VCaP (cell line): Measurements from ENCODE around the gene ZNF841.

Experiments
- H3K27ac ChIP-seq: fragments of 450-650 bp; 2 replicates; pipeline ENCODE4 v1.5.1; 2017
- CTCF ChIP-seq: fragments of 450-650 bp; conservative IDR thresholded peaks from 2 replicates; pipeline ENCODE4 v1.5.1; 2017; ENCODE audit warnings: mild to moderate bottlenecking, moderate library complexity

The ZNF841 gene

GRCh38 chr19:52095172-52096014, at the start of gene ZNF841:
Gene ZNF841 (minus strand): TSS chr19:52095765. CDS start chr19:52084801, 10,964 bp downstream.
- TF ChIP-seq CTCF, result no peak
- H3K27ac ChIP-seq, result peak within 1 kb of the TSS; percentile 79

- H3K27ac ChIP-seq, result peak overlapping the region; percentile 99
- no peak for TF ChIP-seq CTCF
These were observed 46.5 kb upstream of the ZNF841 start for GRCh38 chr19:52142001-52142595.

GRCh38 chr19:52141203-52141602, 45.6 kb upstream of the ZNF841 start:
- H3K27ac ChIP-seq, result peak overlapping the region; percentile 99
- TF ChIP-seq CTCF, result no peak

- TF ChIP-seq CTCF, result no peak
- H3K27ac ChIP-seq, result peak overlapping the region; percentile 99
These were observed 44.6 kb upstream of the ZNF841 start for GRCh38 chr19:52140032-52140710.

- H3K27ac ChIP-seq, result peak within 1 kb of the TSS; percentile 99
- TF ChIP-seq CTCF, result peak; percentile 95
These were observed 43.9 kb upstream of the ZNF841 start, which contains the start of gene ZNF616 for GRCh38 chr19:52139252-52140031. Gene ZNF616 (minus strand): TSS chr19:52139938. CDS start chr19:52130512, 9,426 bp downstream.

- peak overlapping the region; percentile 99 for H3K27ac ChIP-seq
- no peak for TF ChIP-seq CTCF
These were observed 43.4 kb upstream of the ZNF841 start for GRCh38 chr19:52138983-52139251.
